GM21717 (cell line): ENCODE results near the gene AACS.
A peak's percentile ranks its signal among the peaks of the same experiment; 100 is the strongest.

Experiments
- ATAC-seq: cut with Tn5 transposase; IDR thresholded peaks from one replicate; pipeline ENCODE4 v1.9.1; 2021; ENCODE audit warnings: mild to moderate bottlenecking, moderate library complexity; ENCODE audit not compliant: unreplicated experiment

AACS gene

GRCh38 chr12:125149160-125150108 lies 84.2 kb downstream of the AACS start:
- peak; percentile 98 for ATAC-seq

GRCh38 chr12:125151284-125151683 lies 86.0 kb downstream of the AACS start:
- ATAC-seq = no peak

GRCh38 chr12:125152463-125152862 lies 87.2 kb downstream of the AACS start:
- ATAC-seq = no peak

- ATAC-seq = no peak
These were observed 90.1 kb downstream of the AACS start for GRCh38 chr12:125155366-125155765.

GRCh38 chr12:125157177-125157576 lies 91.9 kb downstream of the AACS start:
- ATAC-seq = no peak

- ATAC-seq = no peak
These were observed 94.5 kb downstream of the AACS start for GRCh38 chr12:125159702-125160101.

GRCh38 chr12:125160281-125160955 lies 95.2 kb downstream of the AACS start:
- no peak for ATAC-seq

GRCh38 chr12:125161712-125162022 lies 96.4 kb downstream of the AACS start:
- ATAC-seq = no peak

- no peak for ATAC-seq
These were observed 97.3 kb downstream of the AACS start for GRCh38 chr12:125162489-125163028.

- no peak for ATAC-seq
These were observed 97.9 kb downstream of the AACS start for GRCh38 chr12:125163148-125163547.

GRCh38 chr12:125164541-125164940 lies 99.3 kb downstream of the AACS start:
- ATAC-seq = no peak

GRCh38 chr12:125166041-125166440 lies 100.8 kb downstream of the AACS start:
- no peak for ATAC-seq

GRCh38 chr12:125167658-125168057 lies 102.4 kb downstream of the AACS start:
- no peak for ATAC-seq

- ATAC-seq = no peak
These were observed 104.2 kb downstream of the AACS start for GRCh38 chr12:125169451-125169850.

GRCh38 chr12:125169870-125170269 lies 104.6 kb downstream of the AACS start:
- no peak for ATAC-seq

- ATAC-seq = no peak
These were observed 106.0 kb downstream of the AACS start for GRCh38 chr12:125171267-125171666.

- ATAC-seq = no peak
These were observed 107.1 kb downstream of the AACS start for GRCh38 chr12:125172231-125172850.

GRCh38 chr12:125175576-125175975 lies 110.3 kb downstream of the AACS start:
- ATAC-seq = no peak

GRCh38 chr12:125178222-125178621 lies 113.0 kb downstream of the AACS start:
- ATAC-seq = no peak

- ATAC-seq = no peak
These were observed 114.9 kb downstream of the AACS start for GRCh38 chr12:125180144-125180543.

GRCh38 chr12:125181107-125181506 lies 115.9 kb downstream of the AACS start:
- no peak for ATAC-seq
